SK-N-SH (cell line): Measurements from ENCODE around the gene ZNF606. TPM values are rescaled to one million over a fixed set of nuclear protein-coding genes. Genes with fewer than 3 reads are reported as not detected.

Experiments used
- CTCF ChIA-PET: fragments of 300-600, 350-600 bp; formaldehyde crosslinking; extraction: SDS; loops from one replicate; lab custom pipeline; 2021; lab: Yijun Ruan, JAX
- POLR2A ChIA-PET: fragments of 350-600 bp; sonication (Branson Sonifier 250); formaldehyde crosslinking; extraction: SDS; loops from one replicate; lab custom pipeline; 2020; ENCODE audit warnings: antibody characterized with exemption, inconsistent platforms; lab: Yijun Ruan, JAX
- DNase-seq: peaks from one replicate; pipeline ENCODE4 v3.0.0; 2012
- H2AFZ ChIP-seq: fragments of 200-600 bp; sonication (generic); 2 replicates; pipeline ENCODE4 v1.8.1; 2016; ENCODE audit warnings: antibody characterized with exemption, mild to moderate bottlenecking, low read depth
- H3F3A ChIP-seq: fragments of 200-600 bp; sonication (generic); replicated peaks from 2 replicates; pipeline ENCODE3; 2016; ENCODE audit warnings: antibody characterized with exemption, mild to moderate bottlenecking; ENCODE audit not compliant: insufficient read depth
- H3K27ac ChIP-seq, 2 experiments: fragments of 200-500 bp in 1 of 2; fragments of 200-600 bp in 1 of 2; sonication (Bioruptor generic) in 1 of 2; sonication (generic), shearing (Covaris generic) in 1 of 2; 2 replicates each; pipeline versions ENCODE4 v1.5.1 to v1.6.1; 2014 to 2016; ENCODE audit warnings: low read depth in 2 of 2, inconsistent platforms in 1 of 2, low read length in 1 of 2, mild to moderate bottlenecking in 1 of 2, mixed read lengths in 1 of 2
- H3K27me3 ChIP-seq: fragments of 200-600 bp; sonication (generic), shearing (Covaris generic); 2 replicates; pipeline ENCODE4 v1.6.1; 2016; ENCODE audit warnings: mixed run types; ENCODE audit not compliant: insufficient read depth
- H3K36me3 ChIP-seq, 2 experiments: fragments of 200-500 bp in 1 of 2; fragments of 200-600 bp in 1 of 2; sonication (Bioruptor generic) in 1 of 2; sonication (generic) in 1 of 2; replicated peaks in 1 of 2; 2 replicates each; pipeline versions ENCODE3 to v1.5.1; 2014 to 2016; ENCODE audit warnings: low read length in 1 of 2, mild to moderate bottlenecking in 1 of 2; ENCODE audit not compliant: insufficient read depth in 2 of 2, control insufficient read depth in 1 of 2
- H3K4me1 ChIP-seq, 2 experiments: fragments of 200-500 bp in 1 of 2; fragments of 200-600 bp in 1 of 2; sonication (Bioruptor generic) in 1 of 2; sonication (generic), shearing (Covaris generic) in 1 of 2; 2 replicates each; pipeline versions ENCODE4 v1.5.1 to v1.6.1; 2014 to 2016; ENCODE audit warnings: low read depth in 1 of 2, low read length in 1 of 2, mixed run types in 1 of 2; ENCODE audit not compliant: insufficient read depth in 2 of 2, control insufficient read depth in 1 of 2
- H3K4me2 ChIP-seq: fragments of 200-600 bp; sonication (generic), shearing (Covaris generic); 2 replicates; pipeline ENCODE4 v1.6.1; 2017; ENCODE audit warnings: mixed run types
- H3K4me3 ChIP-seq, 2 experiments: fragments of 200-500 bp in 1 of 2; fragments of 200-600 bp in 1 of 2; sonication (Bioruptor generic) in 1 of 2; sonication (generic), shearing (Covaris generic) in 1 of 2; 2 replicates each; pipeline versions ENCODE4 v1.5.1 to v1.8.1; 2014 to 2016; ENCODE audit warnings: low read depth in 2 of 2, inconsistent platforms in 1 of 2, low read length in 1 of 2, mild to moderate bottlenecking in 1 of 2, mixed read lengths in 1 of 2, moderate library complexity in 1 of 2
- H3K79me2 ChIP-seq: fragments of 200-600 bp; sonication (generic); 2 replicates; pipeline ENCODE4 v1.8.1; 2017; ENCODE audit warnings: mild to moderate bottlenecking; ENCODE audit not compliant: insufficient read depth
- H3K9ac ChIP-seq: fragments of 200-600 bp; sonication (generic); 2 replicates; pipeline ENCODE4 v1.6.1; 2017; ENCODE audit warnings: mixed run types
- H3K9me2 ChIP-seq: fragments of 200-600 bp; sonication (generic); 2 replicates; pipeline ENCODE4 v1.6.1; 2017; ENCODE audit warnings: mixed run types
- H3K9me3 ChIP-seq: fragments of 200-600 bp; sonication (generic); 2 replicates; pipeline ENCODE4 v1.6.1; 2017; ENCODE audit warnings: mixed run types, mild to moderate bottlenecking, moderate library complexity
- H4K20me1 ChIP-seq: fragments of 200-600 bp; sonication (generic); 2 replicates; pipeline ENCODE4 v1.6.1; 2017; ENCODE audit warnings: mild to moderate bottlenecking, mixed run types; ENCODE audit not compliant: insufficient read depth
- FOXJ3 ChIP-seq: sonication (generic); formaldehyde crosslinking; IDR thresholded peaks from 2 replicates; pipeline ENCODE4 v1.5.1; 2020; ENCODE audit warnings: mild to moderate bottlenecking, missing genetic modification reagents
- FOXM1 ChIP-seq: IDR thresholded peaks from 2 replicates; pipeline ENCODE4 v1.4.0; 2012; ENCODE audit warnings: low read depth, mild to moderate bottlenecking
- GABPA ChIP-seq: IDR thresholded peaks from 2 replicates; pipeline ENCODE4 v1.4.0; 2012; ENCODE audit warnings: low read depth, mild to moderate bottlenecking
- GATA2 ChIP-seq: sonication (generic); formaldehyde crosslinking; IDR thresholded peaks from 2 replicates; pipeline ENCODE4 v1.5.0; 2020; ENCODE audit warnings: mild to moderate bottlenecking, missing genetic modification reagents
- JUND ChIP-seq: IDR thresholded peaks from 2 replicates; pipeline ENCODE4 v1.4.0; 2012
- NFIC ChIP-seq: IDR thresholded peaks from 2 replicates; pipeline ENCODE4 v1.4.0; 2012; ENCODE audit warnings: borderline replicate concordance
- NRF1 ChIP-seq: IDR thresholded peaks from 2 replicates; pipeline ENCODE4 v1.6.1; 2012; ENCODE audit warnings: low read depth, mild to moderate bottlenecking, low read length
- POLR2AphosphoS5 ChIP-seq: IDR thresholded peaks from 2 replicates; pipeline ENCODE4 v1.6.1; 2012; ENCODE audit warnings: low read depth, low read length
- RCOR1 ChIP-seq: fragments of 150-350 bp; IDR thresholded peaks from 2 replicates; pipeline ENCODE4 v1.6.1; 2017; ENCODE audit warnings: antibody characterized with exemption, low read length
- RXRA ChIP-seq: IDR thresholded peaks from 2 replicates; pipeline ENCODE4 v1.4.0; 2012; ENCODE audit warnings: low read depth, mild to moderate bottlenecking, borderline replicate concordance
- TCF12 ChIP-seq: IDR thresholded peaks from 2 replicates; pipeline ENCODE4 v1.4.0; 2012
- TEAD4 ChIP-seq: IDR thresholded peaks from 2 replicates; pipeline ENCODE4 v1.4.0; 2012; ENCODE audit warnings: mild to moderate bottlenecking, borderline replicate concordance; ENCODE audit not compliant: insufficient read depth
- YY1 ChIP-seq: IDR thresholded peaks from 2 replicates; pipeline ENCODE4 v1.4.0; 2012; ENCODE audit warnings: low read depth, mild to moderate bottlenecking
- WGBS: methylation state at CpG from one replicate; pipeline ENCODE4 v1.1.6; 2017; ENCODE audit warnings: low lambda C conversion rate; 5-methylcytosine and 5-hydroxymethylcytosine counted together
- polyA plus RNA-seq, 3 experiments: library from polyadenylated mRNA; depleted of rRNA; stranded (reverse); fragments of >200 nt; gene quantifications; 2 replicates each; pipeline ENCODE4 v1.2.3, GENCODE V29; 2012
- TF ChIP-seq, protein P1 (sequence below): fragments of 150-350 bp; IDR thresholded peaks from 2 replicates; pipeline ENCODE4 v1.6.1; 2017; ENCODE audit warnings: antibody characterized with exemption, low read length, low read depth, borderline replicate concordance
- TF ChIP-seq, protein P2 (sequence below): IDR thresholded peaks from 2 replicates; pipeline ENCODE4 v1.4.0; 2012; ENCODE audit warnings: low read depth, borderline replicate concordance
- TF ChIP-seq, protein P3 (sequence below): fragments of 200-600 bp; sonication (generic); IDR thresholded peaks from 2 replicates; pipeline ENCODE4 v1.6.1; 2017; ENCODE audit warnings: antibody characterized with exemption, mild to moderate bottlenecking, moderate library complexity
- TF ChIP-seq, protein P4 (sequence below): IDR thresholded peaks from 2 replicates; pipeline ENCODE4 v1.4.0; 2012; ENCODE audit warnings: low read depth, borderline replicate concordance

ZNF606 gene
- polyA plus RNA-seq, 1 of the 3 experiments (the other 2 are of a cell fraction), result 2.9 TPM

DNA sequence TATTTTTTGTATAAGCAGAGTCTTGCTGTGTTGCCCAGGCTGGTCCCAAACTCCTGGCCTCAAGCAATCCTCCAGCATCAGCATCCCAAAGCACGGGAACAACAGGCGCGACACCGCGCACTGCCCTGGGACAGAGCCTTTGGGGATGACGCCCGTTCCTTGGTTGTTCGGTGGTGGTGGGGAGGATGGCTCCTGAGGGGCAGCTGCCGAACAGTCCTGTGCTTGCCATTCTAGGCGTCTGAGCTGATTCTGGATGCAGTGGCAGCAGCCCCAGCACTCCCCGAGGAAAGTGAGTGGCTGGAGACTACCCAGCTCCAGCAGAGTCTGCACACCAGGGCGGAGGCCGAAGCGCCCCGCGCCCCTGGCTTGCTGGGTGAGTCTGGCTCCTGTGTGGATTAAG, 49.6 kb upstream of the ZNF606 start:
- H4K20me1 ChIP-seq, result no peaks in the 10 kb centered on the region
- H3K36me3 ChIP-seq, result no peaks in the 10 kb centered on the region
- H3K79me2 ChIP-seq, result no peaks in the 10 kb centered on the region
- H3K4me3 ChIP-seq, result no peak overlapping the region
- H3K4me2 ChIP-seq, result no peak overlapping the region
- no peaks in the 10 kb centered on the region for H3K9me2 ChIP-seq
- CTCF ChIA-PET, result no interaction called here
- H3F3A ChIP-seq, result no peaks in the 10 kb centered on the region
- no peak overlapping the region for H2AFZ ChIP-seq
- no peaks in the 10 kb centered on the region for H3K9me3 ChIP-seq
- POLR2A ChIA-PET, result no interaction called here
- no peaks in the 10 kb centered on the region for H3K27me3 ChIP-seq
- H3K9ac ChIP-seq, result no peak overlapping the region
- no peak overlapping the region for H3K27ac ChIP-seq
- 76% methylated on average over 6 of the region's 16 CpGs for WGBS
- no peaks in the 10 kb centered on the region for H3K4me1 ChIP-seq
- TF ChIP-seq GABPA (no peak), JUND (no peak), YY1 (no peak), NRF1 (no peak), TCF12 (no peak), POLR2AphosphoS5 (no peak), RXRA (no peak), FOXJ3 (no peak), FOXM1 (no peak)
- TF ChIP-seq, protein P1, sequence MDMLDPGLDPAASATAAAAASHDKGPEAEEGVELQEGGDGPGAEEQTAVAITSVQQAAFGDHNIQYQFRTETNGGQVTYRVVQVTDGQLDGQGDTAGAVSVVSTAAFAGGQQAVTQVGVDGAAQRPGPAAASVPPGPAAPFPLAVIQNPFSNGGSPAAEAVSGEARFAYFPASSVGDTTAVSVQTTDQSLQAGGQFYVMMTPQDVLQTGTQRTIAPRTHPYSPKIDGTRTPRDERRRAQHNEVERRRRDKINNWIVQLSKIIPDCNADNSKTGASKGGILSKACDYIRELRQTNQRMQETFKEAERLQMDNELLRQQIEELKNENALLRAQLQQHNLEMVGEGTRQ, result no peak
- TF ChIP-seq, protein P2, sequence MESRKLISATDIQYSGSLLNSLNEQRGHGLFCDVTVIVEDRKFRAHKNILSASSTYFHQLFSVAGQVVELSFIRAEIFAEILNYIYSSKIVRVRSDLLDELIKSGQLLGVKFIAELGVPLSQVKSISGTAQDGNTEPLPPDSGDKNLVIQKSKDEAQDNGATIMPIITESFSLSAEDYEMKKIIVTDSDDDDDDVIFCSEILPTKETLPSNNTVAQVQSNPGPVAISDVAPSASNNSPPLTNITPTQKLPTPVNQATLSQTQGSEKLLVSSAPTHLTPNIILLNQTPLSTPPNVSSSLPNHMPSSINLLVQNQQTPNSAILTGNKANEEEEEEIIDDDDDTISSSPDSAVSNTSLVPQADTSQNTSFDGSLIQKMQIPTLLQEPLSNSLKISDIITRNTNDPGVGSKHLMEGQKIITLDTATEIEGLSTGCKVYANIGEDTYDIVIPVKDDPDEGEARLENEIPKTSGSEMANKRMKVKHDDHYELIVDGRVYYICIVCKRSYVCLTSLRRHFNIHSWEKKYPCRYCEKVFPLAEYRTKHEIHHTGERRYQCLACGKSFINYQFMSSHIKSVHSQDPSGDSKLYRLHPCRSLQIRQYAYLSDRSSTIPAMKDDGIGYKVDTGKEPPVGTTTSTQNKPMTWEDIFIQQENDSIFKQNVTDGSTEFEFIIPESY, result no peak
- no peak for DNase-seq

DNA sequence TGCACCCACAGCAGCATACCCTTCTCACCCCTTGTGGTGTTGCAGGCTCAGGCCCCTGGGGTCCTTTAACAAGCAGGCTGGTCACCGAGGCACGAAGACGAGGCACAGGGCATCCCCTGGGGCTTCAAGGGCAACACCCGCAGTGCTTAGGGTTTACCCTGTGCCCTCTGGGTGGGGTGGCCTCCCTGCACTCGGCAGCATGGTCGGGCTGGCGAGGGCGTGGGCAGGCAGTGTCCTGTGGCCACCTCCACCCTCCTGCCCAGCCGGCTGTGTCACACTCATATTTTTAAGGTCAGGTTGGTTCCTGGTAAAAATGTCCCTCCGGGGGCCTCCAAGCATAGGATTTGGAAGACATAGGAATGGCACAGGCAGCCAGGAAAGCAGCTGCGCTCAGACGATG, 45.1 kb upstream of the ZNF606 start:
- no peaks in the 10 kb centered on the region for H3K27me3 ChIP-seq
- H3K36me3 ChIP-seq, result no peaks in the 10 kb centered on the region
- POLR2A ChIA-PET, result no interaction called here
- no peaks in the 10 kb centered on the region for H4K20me1 ChIP-seq
- H3K27ac ChIP-seq, result no peak overlapping the region
- 13% methylated on average over 7 of the region's 12 CpGs for WGBS
- no peaks in the 10 kb centered on the region for H3K9me3 ChIP-seq
- CTCF ChIA-PET, result no interaction called here
- no peak overlapping the region for H3K4me3 ChIP-seq
- H3K79me2 ChIP-seq, result no peaks in the 10 kb centered on the region
- no peaks in the 10 kb centered on the region for H3K9me2 ChIP-seq
- no peak overlapping the region for H2AFZ ChIP-seq
- no peaks in the 10 kb centered on the region for H3K4me1 ChIP-seq
- no peak overlapping the region for H3K9ac ChIP-seq
- no peak overlapping the region for H3K4me2 ChIP-seq
- DNase-seq, result no peak
- H3F3A ChIP-seq, result no peaks in the 10 kb centered on the region
- no peak for TF ChIP-seq RCOR1
- TF ChIP-seq, protein P3, sequence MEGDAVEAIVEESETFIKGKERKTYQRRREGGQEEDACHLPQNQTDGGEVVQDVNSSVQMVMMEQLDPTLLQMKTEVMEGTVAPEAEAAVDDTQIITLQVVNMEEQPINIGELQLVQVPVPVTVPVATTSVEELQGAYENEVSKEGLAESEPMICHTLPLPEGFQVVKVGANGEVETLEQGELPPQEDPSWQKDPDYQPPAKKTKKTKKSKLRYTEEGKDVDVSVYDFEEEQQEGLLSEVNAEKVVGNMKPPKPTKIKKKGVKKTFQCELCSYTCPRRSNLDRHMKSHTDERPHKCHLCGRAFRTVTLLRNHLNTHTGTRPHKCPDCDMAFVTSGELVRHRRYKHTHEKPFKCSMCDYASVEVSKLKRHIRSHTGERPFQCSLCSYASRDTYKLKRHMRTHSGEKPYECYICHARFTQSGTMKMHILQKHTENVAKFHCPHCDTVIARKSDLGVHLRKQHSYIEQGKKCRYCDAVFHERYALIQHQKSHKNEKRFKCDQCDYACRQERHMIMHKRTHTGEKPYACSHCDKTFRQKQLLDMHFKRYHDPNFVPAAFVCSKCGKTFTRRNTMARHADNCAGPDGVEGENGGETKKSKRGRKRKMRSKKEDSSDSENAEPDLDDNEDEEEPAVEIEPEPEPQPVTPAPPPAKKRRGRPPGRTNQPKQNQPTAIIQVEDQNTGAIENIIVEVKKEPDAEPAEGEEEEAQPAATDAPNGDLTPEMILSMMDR, result no peak
- TF ChIP-seq, protein P4, sequence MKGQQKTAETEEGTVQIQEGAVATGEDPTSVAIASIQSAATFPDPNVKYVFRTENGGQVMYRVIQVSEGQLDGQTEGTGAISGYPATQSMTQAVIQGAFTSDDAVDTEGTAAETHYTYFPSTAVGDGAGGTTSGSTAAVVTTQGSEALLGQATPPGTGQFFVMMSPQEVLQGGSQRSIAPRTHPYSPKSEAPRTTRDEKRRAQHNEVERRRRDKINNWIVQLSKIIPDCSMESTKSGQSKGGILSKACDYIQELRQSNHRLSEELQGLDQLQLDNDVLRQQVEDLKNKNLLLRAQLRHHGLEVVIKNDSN, result no peak
- no peak for TF ChIP-seq TEAD4
- TF ChIP-seq, protein P2, result no peak
- no peak for TF ChIP-seq NFIC
- TF ChIP-seq GABPA, result no peak
- TF ChIP-seq, protein P1, result no peak
- no peak for TF ChIP-seq GATA2 (CRISPR knock-in tag)
